Liver (tissue), 3 donors: ENCODE results near the gene C4B.
"Not testable (repeated sequence)": the region's sequence is repeated elsewhere in the genome, so short reads cannot be mapped to it uniquely, and the experiment has no call there.

Source experiments
- CTCF ChIP-seq: fragments of 150-350 bp; IDR thresholded peaks from 2 replicates; pipeline ENCODE4 v1.5.1; 2017; ENCODE audit warnings: improper control_type of control experiment, low read depth, low read length; ENCODE audit not compliant: missing input control
- EGR1 ChIP-seq, 2 donors: IDR thresholded peaks; 2 replicates each; pipeline ENCODE4 v1.6.1; 2016 to 2018; ENCODE audit warnings: antibody characterized with exemption in 2 of 2, low read depth in 2 of 2
- HNF4G ChIP-seq: IDR thresholded peaks from 2 replicates; pipeline ENCODE4 v1.6.1; 2016; ENCODE audit warnings: antibody characterized with exemption
- ZBTB33 ChIP-seq: IDR thresholded peaks from 2 replicates; pipeline ENCODE4 v1.6.1; 2016; ENCODE audit warnings: antibody characterized with exemption
- donor health status: healthy.
- donor health status: healthy.

GRCh38 chr6:32067521-32067920 lies 52.9 kb downstream of the C4B start:
- TF ChIP-seq ZBTB33; CTCF; HNF4G; EGR1 (IDR thresholded peaks at IDR 0.05; ENCODE audit: low read depth in 2 of 2): not testable (repeated sequence)
